Renal cortical epithelial cell (primary cell): ENCODE results near the gene GPLD1. TPM values are rescaled to one million over a fixed set of nuclear protein-coding genes. Genes with fewer than 3 reads are reported as not detected.
"Not testable (repeated sequence)": the region's sequence is repeated elsewhere in the genome, so short reads cannot be mapped to it uniquely, and the experiment has no call there.

ENCODE experiments used
- DNase-seq: peaks from one replicate; pipeline ENCODE4 v3.0.0-alpha.2; 2011; ENCODE audit warnings: low read depth
- total RNA-seq: library from RNA; depleted of rRNA; stranded (reverse); fragments of >200 nt; gene quantifications from 2 replicates; pipeline ENCODE4 v1.2.3, GENCODE V29; 2014

The GPLD1 gene
- total RNA-seq, 1 donor from 2014 or later = 0.45 TPM

- DNase-seq = no peak
These were observed 73.6 kb downstream of the GPLD1 start for GRCh38 chr6:24415753-24416152.

GRCh38 chr6:24414531-24414930 lies 74.8 kb downstream of the GPLD1 start:
- not testable (repeated sequence) for DNase-seq

GRCh38 chr6:24412294-24412693 lies 77.1 kb downstream of the GPLD1 start:
- no peak for DNase-seq

- DNase-seq = no peak
These were observed 78.8 kb downstream of the GPLD1 start for GRCh38 chr6:24410622-24411021.

- no peak for DNase-seq
These were observed 80.5 kb downstream of the GPLD1 start for GRCh38 chr6:24408719-24409410.

GRCh38 chr6:24405262-24405661 lies 84.1 kb downstream of the GPLD1 start:
- no peak for DNase-seq

- DNase-seq = peak; percentile 43
These were observed 85.9 kb downstream of the GPLD1 start for GRCh38 chr6:24403501-24403824.

- peak; percentile 86 for DNase-seq
These were observed 86.5 kb downstream of the GPLD1 start, which contains the start of gene MRS2 for GRCh38 chr6:24402697-24403500. MRS2 (plus strand) TSS chr6:24402936; CDS start chr6:24403047, 111 bp downstream.

GRCh38 chr6:24401458-24401857 lies 87.9 kb downstream of the GPLD1 start:
- peak; percentile 33 for DNase-seq

- peak; percentile 53 for DNase-seq
These were observed 89.0 kb downstream of the GPLD1 start for GRCh38 chr6:24400045-24401039.

GRCh38 chr6:24397631-24398030 lies 91.7 kb downstream of the GPLD1 start:
- no peak for DNase-seq

- no peak for DNase-seq
These were observed 92.6 kb downstream of the GPLD1 start for GRCh38 chr6:24396824-24397223.

- peak; percentile 89 for DNase-seq
These were observed 94.5 kb downstream of the GPLD1 start for GRCh38 chr6:24394780-24395437.

GRCh38 chr6:24394061-24394779 lies 95.2 kb downstream of the GPLD1 start:
- DNase-seq = no peak

GRCh38 chr6:24391756-24392405 lies 97.5 kb downstream of the GPLD1 start:
- no peak for DNase-seq

GRCh38 chr6:24391208-24391607 lies 98.2 kb downstream of the GPLD1 start:
- no peak for DNase-seq

- DNase-seq = no peak
These were observed 101.6 kb downstream of the GPLD1 start for GRCh38 chr6:24387818-24388217.

GRCh38 chr6:24385536-24386269 lies 103.7 kb downstream of the GPLD1 start:
- DNase-seq = peak; percentile 82

GRCh38 chr6:24384369-24385130 lies 104.8 kb downstream of the GPLD1 start:
- DNase-seq = not testable (repeated sequence)
